Mammary epithelial cell (primary cell): ENCODE measurements around the gene HOMER2.

Source experiments
- EZH2 ChIP-seq: IDR thresholded peaks from 2 replicates; pipeline ENCODE4 v1.6.1; 2012; ENCODE audit warnings: low read length, inconsistent platforms, borderline replicate concordance
- TF ChIP-seq, protein P1 (sequence below), 2 donors: IDR thresholded peaks in 1 of 2; conservative IDR thresholded peaks in 1 of 2; 2 replicates each; pipeline ENCODE4 v1.5.1; 2011 to 2012; ENCODE audit warnings: inconsistent platforms in 2 of 2, low read length in 2 of 2, mild to moderate bottlenecking in 2 of 2, control low read depth in 1 of 2, low read depth in 1 of 2; ENCODE audit not compliant: insufficient read depth in 1 of 2; ENCODE audit errors: extremely low read depth in 1 of 2

DNA sequence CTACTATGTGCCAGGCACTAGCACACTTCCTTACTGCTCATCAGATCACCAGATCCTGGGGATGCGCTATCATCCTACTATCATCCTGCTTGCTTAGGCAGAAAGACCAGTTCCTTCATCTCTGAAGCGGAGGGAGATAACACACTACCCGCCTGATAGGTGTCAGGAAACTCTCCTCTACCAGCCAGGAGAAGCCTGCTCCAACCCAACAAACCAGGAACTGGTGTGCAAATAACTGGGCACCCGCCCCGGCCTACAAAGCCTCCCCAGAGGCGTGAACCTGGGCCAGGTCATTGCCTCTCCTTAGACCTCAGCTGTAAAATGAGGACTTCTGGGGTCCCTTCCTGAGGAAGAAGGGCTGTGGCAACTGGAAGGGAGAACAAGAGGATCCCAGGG, 61.5 kb downstream of the HOMER2 start:
- TF ChIP-seq, protein P1, sequence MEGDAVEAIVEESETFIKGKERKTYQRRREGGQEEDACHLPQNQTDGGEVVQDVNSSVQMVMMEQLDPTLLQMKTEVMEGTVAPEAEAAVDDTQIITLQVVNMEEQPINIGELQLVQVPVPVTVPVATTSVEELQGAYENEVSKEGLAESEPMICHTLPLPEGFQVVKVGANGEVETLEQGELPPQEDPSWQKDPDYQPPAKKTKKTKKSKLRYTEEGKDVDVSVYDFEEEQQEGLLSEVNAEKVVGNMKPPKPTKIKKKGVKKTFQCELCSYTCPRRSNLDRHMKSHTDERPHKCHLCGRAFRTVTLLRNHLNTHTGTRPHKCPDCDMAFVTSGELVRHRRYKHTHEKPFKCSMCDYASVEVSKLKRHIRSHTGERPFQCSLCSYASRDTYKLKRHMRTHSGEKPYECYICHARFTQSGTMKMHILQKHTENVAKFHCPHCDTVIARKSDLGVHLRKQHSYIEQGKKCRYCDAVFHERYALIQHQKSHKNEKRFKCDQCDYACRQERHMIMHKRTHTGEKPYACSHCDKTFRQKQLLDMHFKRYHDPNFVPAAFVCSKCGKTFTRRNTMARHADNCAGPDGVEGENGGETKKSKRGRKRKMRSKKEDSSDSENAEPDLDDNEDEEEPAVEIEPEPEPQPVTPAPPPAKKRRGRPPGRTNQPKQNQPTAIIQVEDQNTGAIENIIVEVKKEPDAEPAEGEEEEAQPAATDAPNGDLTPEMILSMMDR (conservative IDR thresholded peaks at IDR 0.05 in 1 of 2, IDR thresholded peaks at IDR 0.05 in 1 of 2; ENCODE audit: extremely low read depth in 1 of 2, insufficient read depth in 1 of 2, low read depth in 1 of 2, low read length in 2 of 2) = no peak
- TF ChIP-seq EZH2 = no peak
